Mucosa of gallbladder (tissue), 1 donor: ENCODE data around the gene HOXC9. TPM values are rescaled to one million over a fixed set of nuclear protein-coding genes. Genes with fewer than 3 reads are reported as not detected.

Experiments
- DNase-seq: peaks from one replicate; pipeline ENCODE4 v3.0.0-alpha.2; 2020; ENCODE audit warnings: low spot score
- total RNA-seq: library from RNA; stranded (reverse); gene quantifications from one replicate; pipeline ENCODE4 v1.2.1, GENCODE V29; 2021
- donor health status: DM: no; HTN: no; CAD: no.

Gene HOXC9
- total RNA-seq, result not detected

DNA sequence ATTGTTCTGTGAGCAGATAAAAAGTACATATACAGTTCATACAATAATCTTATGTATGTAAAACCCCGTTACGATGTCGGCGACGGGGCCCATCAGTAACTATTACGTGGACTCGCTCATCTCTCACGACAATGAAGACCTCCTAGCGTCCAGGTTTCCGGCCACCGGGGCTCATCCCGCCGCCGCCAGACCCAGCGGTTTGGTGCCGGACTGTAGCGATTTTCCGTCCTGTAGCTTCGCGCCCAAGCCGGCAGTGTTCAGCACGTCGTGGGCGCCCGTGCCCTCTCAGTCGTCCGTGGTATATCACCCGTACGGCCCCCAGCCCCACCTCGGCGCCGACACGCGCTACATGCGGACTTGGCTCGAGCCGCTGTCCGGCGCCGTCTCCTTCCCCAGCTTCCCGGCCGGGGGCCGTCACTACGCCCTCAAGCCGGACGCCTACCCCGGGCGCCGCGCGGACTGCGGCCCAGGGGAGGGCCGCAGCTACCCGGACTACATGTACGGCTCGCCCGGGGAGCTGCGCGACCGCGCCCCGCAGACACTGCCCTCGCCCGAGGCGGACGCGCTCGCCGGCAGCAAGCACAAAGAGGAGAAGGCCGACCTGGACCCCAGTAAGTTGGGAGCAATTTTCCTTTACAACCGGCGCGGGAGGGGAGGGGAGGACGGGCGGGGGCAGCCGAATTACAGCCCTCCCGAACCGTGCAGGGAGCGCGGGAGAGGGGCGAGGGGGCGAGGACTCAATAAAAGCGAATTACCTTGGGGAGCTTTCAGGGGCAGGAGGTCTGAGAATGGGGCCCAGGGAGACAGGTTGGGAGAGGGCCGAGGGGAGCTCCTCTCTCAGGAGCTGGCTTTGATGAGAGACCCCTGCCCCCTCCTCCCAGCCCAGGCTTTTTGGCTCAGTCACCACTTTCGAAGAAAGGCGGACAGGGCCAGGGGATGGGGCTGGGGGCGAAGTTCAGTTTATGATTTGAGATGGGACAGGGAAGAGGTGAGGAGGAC lies at the start of gene HOXC9:
Gene HOXC9, plus strand, starts transcription at position 46 of the 999 bp plus-strand sequence. Its CDS starts 28 bp downstream, at position 74.
- no peak for DNase-seq

DNA sequence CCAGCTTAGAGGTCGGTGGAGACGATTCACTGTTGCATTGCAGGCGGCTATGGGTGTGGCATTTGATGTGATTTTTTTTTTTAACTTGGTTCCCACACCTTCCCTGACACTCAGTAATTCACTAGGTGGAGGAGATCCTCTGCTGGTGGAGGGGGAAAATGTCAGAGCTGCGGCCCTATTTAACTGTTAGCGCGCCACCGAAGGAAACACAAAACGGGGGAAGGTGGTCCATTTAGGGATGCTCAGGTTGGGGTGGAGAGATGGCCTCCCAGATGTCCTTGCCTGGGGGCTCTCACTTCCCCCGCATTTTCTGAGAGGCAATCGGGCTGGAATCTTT lies 49.6 kb upstream of the HOXC9 start:
- DNase-seq, result no peak

DNA sequence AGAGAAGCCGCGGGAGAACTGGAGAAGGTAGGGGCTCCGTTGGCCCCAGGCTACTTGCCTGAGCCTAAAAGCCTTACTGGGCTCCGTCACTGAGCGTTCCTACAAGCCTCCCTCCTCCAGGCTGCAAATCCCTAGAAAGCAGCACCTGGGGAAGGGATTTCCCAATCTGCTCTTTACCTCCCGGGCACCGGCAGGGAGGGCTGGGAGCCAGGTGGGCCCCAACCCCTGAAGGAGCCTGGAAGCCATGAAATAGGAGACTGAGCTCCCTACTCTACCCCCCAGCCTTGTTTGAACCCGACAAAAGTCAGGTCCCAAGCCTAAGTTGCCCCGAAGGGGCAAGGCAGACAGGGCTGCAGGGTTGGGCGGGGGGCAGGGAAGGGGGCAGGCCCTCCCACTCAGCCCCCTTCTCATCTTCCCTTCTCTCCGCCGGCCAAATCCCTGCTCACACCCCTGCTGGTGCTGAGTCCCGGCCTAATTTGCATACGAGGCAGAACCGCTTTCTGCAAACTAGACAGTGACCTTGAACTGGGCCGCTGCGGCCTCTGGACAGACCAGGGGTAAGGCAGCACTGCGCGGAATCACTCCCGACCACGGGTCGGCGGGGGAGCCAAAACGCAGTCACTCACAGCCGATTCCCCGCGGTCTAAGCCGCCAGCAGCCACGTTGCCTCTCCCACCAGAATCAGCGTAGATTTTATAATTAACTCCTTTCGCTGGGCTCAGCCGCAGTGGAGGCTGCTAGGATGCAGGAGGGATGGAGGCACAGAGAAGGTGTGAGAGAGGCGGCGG lies 49.0 kb upstream of the HOXC9 start:
- DNase-seq, result no peak

DNA sequence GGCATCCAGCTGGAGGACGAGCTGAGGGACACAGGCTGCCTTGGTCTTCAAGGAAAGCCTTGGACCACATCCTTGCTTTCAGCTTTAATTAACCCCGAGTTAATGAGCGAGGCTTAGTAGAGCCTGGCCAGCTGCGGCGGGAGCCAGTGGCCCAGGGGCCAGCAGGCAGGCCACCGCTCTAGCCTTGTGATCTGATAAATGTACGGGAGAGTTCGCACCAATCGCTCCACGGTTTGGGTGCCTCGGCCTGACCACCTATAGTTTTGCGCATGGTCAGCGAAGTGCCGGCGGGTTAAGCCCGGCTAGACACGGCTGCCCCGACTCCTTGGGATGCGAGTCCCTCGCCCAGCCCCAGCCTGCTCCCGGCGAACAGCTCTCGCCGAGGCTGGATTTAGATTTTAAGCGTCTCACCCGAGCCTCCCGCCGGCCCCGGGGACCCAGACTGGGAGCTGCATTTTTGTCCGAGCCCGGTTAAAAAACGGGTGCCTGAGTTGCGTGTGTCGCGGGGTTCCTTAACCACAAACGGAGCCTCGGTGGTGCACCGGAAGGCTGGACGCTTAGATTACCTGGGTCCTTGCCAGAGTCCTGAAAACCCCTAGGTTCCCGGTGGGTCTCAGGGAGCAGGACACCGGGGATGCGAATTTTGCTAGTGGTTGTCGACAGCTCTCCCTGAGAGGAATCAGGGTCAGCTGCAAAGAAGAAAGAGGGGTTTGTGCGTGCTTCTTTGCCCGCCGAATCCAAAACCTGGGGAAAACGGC lies 48.2 kb upstream of the HOXC9 start:
- no peak for DNase-seq

DNA sequence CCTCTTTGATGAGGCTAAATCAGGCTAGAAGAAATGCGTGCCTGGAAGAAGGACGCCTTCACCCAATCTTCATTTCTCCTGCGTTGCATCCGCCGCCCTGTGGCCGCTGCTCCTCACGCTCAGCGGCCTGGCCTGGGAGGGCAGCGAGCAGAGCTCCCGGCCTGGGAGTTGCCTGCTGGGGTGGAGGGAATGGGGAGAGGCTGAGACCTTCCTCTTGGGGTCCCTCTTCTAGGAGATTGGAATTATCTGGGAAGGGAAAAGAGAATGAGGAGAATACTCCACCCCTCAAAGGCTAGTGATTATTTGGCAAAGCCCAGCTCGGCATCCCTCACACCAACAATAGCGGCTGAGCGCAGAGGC lies 47.6 kb upstream of the HOXC9 start:
- DNase-seq, result no peak

DNA sequence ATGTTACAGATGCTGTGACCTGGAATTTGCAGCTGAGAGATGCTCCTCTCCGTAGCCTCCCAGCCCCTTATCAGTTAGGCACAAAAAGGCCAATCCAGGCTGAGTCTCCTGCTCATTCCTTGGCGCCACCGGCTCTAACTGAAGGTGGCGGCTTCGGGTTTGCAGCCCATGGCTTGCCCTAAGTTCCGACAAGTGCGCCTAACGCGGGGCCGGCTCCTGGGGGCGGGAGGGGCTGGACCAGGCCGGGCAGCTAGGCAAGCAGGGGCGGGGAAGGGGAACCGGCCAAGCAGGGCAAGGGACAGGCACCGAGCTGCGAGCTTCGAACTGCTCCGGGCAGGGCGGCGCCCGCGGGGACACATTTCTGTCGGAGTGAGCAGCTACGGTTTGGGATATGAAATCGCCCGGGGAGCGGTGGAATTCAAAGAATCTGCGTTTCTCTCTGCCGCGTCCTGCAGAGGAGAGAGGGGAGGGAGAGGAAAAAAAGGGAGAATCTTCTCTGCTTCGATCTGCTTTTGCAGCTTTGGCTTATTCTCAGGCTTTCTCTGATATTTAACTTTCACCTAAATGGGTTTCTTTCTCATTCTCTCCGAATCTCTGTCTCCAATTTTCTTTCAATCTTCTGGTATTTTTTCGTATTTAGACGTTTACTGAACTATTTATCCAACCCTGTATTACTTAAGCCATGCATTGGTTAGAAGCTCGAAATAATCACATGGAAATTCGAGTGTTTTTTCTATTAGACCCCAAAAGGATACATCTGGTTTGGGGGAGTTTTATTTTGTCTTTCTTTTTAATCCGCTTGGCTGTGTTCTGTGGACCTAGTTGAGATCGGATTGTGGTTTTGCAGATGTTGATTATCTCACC lies 46.9 kb upstream of the HOXC9 start:
- DNase-seq, result no peak

DNA sequence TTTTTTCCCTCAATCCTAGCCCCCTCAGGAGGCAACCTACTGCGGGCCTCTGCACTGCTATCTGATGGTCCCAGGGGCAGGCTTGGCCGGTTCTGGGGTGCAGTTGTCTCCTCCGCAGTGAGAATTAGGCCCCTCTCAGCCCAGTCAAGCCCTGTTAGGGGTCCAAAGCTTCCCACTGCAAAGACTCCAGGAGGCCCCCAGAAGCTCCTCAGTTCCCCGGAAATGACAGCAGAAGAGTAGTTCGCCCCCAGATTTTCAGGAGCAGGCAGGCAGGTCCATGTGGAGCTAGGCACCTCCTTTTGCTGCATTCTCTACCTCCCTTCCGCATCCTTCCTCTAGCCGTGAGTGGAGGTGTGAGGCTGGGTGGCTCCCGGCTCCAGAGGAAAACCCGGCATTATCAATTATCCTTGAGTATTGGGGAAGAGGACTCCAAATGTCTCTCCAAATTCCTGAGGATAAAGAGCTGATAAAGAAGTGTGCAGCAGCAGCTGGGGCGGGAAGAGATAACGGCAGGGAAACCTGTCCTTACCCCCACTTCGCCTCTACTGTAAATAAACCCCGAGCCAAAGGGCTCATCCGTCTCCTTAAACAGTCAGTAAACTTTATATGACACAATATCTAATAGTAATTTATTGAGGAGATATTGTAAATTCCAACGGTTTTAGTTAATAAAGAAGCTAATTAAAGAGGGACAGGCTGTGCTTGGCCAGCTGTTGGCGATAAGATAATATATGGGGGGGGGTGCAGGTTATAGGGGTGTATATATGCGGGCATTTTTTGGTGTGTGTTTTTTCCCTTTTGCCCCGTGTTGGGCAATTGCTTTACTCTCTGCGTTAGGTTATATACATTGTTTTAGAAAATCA lies 45.9 kb upstream of the HOXC9 start:
- no peak for DNase-seq

DNA sequence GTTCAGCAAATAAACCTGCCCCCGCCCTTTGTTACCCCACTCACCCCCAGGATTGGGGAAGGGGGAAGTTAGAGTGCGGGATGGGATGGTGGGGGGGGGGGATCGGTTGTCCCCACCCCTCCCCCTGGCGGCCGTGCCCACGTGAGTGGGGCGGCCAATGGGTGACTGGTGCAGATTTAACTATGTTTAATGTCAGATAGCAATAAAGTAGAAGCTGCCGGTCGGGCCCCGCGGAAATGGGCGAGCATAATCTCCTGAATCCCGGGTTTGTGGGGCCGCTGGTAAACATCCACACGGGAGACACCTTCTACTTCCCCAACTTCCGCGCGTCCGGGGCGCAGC lies 45.3 kb upstream of the HOXC9 start, which contains the start of gene HOXC12:
Gene HOXC12, plus strand, starts transcription at position 210 of the 342 bp plus-strand sequence. Its CDS starts 27 bp downstream, at position 237.
- no peak for DNase-seq

DNA sequence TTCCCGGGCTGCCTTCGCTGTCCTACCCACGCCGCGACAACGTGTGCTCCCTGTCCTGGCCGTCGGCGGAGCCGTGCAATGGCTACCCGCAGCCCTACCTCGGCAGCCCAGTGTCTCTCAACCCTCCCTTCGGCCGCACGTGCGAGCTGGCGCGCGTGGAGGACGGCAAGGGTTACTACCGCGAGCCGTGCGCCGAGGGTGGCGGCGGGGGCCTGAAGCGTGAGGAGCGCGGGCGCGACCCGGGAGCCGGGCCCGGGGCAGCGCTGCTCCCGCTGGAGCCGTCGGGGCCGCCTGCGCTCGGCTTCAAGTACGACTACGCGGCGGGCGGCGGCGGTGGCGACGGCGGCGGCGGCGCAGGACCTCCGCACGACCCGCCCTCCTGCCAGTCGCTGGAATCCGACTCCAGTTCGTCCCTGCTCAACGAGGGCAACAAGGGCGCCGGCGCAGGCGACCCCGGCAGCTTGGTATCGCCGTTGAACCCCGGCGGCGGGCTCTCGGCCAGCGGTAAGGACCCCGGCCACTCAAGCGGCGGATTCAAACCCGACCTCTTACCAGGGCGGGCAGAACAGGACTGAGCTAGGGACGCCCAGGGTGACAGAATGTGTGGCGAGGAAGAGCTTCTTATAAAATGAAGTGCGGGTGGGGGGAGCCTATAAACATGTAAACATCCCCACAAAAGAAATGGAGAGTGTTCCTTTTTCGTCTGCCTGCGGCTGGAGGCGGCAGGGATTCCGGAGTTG lies 44.8 kb upstream of the HOXC9 start:
- no peak for DNase-seq

DNA sequence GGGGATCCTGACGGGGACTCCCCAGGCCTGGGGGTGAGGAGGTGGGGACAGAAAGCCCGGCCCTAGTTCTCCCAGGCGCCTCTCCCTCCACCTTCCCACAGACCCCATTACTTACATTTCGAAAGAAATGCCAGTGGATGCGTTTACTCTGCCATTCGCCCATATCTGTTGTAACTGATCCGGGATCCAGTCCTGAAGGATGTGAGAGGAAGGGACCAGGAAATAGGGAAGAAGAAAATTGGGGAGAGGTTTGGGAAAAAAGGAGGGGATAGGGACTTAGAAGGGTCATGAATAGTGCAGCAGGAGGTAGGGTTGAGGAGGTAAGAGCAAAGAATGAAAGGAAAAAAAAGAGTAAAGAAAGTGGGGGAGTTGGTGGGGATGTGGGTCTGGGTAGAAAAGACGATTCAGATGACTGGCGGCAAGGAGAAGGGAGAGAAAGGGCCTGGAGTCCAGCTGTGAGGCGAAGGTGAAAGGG lies 44.1 kb upstream of the HOXC9 start:
- DNase-seq, result no peak

DNA sequence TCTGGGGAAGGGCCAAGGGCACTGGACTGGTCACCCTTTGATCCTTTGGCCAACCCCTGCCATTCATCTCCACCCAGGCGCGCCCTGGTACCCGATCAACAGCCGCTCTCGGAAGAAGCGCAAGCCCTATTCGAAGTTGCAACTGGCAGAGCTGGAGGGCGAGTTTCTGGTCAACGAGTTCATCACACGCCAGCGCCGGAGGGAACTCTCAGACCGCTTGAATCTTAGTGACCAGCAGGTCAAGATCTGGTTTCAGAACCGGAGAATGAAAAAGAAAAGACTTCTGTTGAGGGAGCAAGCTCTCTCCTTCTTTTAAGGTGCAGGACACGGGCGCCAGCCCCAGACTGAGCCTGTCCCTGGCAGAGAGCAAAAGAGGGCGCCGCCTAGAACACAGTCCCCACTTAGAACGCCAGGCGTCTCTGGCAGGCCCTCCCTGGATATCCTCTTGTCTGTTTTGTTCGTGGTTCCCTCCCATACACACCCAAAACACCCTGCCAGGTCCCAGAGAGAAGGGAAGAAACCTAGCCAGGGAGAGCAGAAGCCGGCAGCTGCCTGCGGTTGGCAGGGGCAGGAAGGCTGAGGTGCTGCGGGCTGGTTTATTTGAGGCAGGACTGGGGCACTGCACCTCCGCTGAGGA lies 43.6 kb upstream of the HOXC9 start:
- no peak for DNase-seq

DNA sequence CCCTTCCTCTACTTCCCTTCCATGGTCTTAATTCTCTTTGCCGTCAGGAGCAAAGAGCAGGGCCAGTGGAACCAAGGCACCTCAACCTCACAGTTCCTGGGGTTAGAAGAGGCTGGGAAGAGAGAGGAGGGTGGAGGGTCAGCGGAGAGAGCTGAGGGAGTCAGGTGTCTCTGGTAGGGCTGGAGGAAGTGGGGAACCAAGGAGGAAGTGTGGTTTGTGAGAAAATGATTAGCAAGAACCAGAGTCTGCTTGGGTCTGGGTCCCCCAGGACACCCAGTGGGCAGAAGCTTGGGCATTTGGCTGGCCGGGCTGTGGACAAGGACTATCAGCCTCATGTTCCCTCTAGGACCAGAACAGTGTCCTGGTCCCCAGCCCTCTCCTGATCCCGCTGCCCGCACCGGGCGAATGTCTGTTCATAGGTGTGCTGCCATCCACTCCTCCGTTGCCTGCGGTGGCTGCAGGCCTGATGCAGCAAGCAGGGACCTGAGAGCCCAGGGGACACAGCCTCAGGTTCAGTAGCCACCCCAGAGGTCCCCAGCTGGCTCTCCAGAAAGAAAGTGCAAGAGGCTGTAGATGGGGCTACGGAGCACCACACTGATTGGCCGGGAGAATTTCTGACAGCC lies 42.9 kb upstream of the HOXC9 start:
- no peak for DNase-seq

DNA sequence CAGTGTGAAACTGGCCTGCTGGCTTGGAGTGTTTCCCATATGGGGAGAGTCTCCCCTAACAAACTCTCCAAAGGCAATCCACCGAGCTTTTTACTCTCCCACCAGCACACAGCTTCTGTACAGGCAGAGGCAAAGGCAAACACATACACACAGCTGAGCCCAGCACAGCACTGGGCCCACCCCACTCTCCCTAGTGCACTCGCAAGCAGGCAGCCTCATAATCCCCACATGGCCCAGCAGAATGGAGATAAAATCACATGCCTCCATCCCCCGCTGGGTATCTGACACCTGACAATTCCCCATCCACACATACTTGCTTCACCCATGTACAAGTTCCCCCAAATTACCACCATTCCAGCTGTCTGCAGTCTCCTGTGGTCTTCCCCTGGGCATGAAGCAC lies 41.8 kb upstream of the HOXC9 start:
- DNase-seq, result no peak

DNA sequence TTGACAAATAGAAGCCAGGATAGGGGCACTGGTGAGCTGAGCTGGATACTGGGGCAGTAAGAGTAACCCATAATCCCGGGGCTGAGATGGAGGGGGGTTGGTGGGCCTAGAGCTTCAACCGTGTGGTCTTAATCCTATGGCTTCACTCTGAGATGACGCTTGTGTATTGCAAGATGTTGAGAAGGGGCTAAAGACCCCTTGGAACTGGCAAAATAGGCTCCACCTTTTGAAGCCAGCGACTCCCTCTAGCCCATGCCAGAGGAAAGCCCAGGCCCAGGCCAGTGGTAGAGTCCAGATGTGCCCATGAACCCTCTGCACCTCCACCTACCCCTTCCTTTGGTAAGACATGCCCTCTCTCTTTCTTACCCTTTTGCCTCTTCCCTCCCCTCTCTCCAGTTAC lies 40.6 kb upstream of the HOXC9 start:
- DNase-seq, result no peak

DNA sequence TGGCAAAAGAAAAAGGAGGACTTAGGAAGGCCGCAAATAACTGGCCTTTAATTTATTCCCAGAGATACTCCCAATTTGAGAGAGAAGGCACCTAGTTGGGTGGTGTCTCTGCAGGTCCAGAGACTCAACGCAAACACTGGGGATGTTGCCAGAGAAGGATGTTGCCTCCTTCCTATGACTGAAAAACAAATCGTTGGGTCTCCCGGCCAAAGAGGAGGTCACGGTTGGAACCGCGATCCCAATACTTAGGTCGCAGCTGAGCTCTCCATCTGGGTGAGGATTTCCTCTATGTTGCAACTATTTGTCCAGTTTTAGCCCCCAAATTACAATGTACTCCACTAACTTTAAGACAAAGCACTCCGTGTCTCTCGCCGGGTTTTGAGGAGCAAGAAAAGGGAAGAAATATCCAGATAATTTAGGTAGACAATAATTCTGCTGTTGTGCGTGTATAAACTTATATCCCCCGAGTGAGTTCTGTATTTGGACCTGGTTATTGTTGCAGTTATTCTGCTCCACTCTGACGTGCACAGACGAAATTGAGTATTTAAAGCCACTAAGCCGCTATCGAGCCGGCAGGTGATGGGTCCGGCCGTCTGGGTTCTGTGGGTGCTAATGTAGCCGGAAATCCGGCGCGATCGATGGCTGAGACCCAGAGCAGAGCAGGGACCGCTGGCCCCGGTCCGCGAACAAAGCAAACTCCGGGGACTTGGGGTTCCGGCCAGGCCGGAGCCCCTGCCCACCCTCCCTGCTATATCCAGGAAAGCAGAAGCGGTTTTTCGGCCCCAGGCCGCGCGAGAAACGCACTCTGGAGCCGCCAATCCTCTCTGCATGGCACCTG lies 39.6 kb upstream of the HOXC9 start:
- no peak for DNase-seq

DNA sequence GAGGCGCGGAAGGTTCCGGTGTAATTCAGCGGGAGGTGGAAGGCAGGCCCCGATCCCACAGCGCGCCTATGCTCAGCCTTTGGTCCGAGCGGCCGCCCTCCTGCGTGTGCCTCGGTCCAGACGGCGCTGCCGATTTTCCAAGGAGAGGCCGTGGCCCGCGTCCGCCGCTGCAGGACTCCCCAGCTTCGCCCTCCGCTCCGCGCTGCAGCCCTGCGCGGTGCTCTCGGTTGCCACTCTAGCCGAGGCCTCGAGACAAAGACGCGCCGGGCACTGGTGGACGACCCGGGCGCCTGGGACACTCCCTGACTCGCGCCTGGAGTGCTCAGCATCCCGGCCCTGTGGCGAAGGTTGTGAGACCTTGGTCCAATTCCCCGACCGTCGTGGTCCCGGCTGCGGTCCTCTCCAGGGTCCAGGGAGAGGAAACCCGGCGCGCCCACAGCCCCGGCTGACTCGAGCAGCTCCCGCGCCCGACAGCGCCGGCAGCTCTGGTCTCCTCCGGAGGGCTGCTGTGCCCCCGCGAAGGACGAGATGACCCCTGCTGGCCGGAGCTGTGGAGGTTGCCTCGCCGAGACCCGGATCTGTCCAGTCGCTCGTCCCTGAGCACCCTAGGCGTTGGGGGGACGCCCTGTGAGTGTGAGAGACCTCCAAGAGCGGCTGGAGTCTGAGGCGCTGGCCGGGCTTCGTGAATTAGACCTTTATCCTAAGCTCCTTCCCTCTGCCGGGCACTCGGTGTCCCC lies 38.8 kb upstream of the HOXC9 start:
- DNase-seq, result no peak

DNA sequence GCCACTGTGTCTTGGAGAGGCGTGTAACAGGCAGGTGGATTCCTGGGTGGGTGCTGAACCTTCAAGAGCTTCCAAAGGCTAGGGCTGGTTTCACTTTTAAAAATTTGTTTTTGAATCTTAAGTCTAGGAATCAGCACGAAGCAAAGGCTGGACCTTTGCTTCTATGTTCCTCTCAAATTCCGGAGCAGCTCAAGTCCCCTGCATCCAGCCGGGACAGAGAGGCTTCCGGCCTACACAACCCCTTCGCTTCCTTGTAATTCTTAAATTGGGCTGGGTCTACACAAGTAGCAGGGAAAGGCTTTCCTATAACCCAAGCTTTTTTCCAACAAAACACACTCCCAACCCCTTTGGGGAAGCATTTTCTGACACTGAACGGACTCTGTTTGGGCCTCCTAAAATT lies 37.0 kb upstream of the HOXC9 start:
- no peak for DNase-seq
